Right lobe of liver (tissue), 4 donors: ENCODE data around the gene BEST4.
"Not testable (repeated sequence)": the region's sequence is repeated elsewhere in the genome, so short reads cannot be mapped to it uniquely, and the experiment has no call there.

Experiments
- POLR2A ChIP-seq: fragments of 450-650 bp; IDR thresholded peaks from one replicate; pipeline ENCODE4 v1.6.1; 2017; ENCODE audit warnings: antibody characterized with exemption, mild to moderate bottlenecking
- TF ChIP-seq, protein P1 (sequence below), 4 donors: fragments of 200-600 bp in 3 of 4; fragments of 450-650 bp in 1 of 4; IDR thresholded peaks; one replicate each; pipeline versions ENCODE4 v1.5.1 to v1.8.0; 2016 to 2022; ENCODE audit warnings: antibody characterized with exemption in 4 of 4, mild to moderate bottlenecking in 2 of 4
- donor health status: DM: no; HTN: no; CAD: no.
- donor health status: DM: no; HTN: no; CAD: no.
- donor health status: DM: no; HTN: yes; CAD: no.

DNA sequence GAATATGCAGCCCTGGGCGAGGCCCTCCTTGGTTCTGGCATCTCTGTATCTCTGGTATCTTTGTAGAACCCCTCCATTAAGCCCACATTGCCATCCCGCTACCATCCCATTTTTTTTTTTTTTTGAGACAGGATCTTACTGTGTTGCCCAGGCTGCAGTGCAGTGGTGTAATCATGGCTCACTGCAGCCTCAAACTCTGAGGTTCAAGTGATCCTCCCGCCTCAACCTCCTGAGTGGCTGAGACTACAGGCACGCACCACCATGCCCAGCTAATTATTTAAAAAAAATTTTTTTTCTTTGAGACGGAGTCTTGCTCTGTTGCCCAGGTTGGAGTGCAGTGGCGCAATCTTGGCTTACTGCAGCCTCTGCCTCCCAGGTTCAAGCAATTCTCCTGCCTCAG is 36.4 kb upstream of the BEST4 start:
- TF ChIP-seq, protein P1, sequence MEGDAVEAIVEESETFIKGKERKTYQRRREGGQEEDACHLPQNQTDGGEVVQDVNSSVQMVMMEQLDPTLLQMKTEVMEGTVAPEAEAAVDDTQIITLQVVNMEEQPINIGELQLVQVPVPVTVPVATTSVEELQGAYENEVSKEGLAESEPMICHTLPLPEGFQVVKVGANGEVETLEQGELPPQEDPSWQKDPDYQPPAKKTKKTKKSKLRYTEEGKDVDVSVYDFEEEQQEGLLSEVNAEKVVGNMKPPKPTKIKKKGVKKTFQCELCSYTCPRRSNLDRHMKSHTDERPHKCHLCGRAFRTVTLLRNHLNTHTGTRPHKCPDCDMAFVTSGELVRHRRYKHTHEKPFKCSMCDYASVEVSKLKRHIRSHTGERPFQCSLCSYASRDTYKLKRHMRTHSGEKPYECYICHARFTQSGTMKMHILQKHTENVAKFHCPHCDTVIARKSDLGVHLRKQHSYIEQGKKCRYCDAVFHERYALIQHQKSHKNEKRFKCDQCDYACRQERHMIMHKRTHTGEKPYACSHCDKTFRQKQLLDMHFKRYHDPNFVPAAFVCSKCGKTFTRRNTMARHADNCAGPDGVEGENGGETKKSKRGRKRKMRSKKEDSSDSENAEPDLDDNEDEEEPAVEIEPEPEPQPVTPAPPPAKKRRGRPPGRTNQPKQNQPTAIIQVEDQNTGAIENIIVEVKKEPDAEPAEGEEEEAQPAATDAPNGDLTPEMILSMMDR (IDR thresholded peaks at IDR 0.05), result not testable (repeated sequence)
- not testable (repeated sequence) for TF ChIP-seq POLR2A
